ENCODE results near the gene PLXNA4.

GRCh38 chr7:132205509-132205908 is 370.8 kb downstream of the PLXNA4 start:
- TF ChIP-seq CTCF (IDR thresholded peaks at IDR 0.05) (no peak), POLR2AphosphoS5 (IDR thresholded peaks at IDR 0.05; ENCODE audit: low read depth, low read length) (no peak), SIN3A (IDR thresholded peaks at IDR 0.05; ENCODE audit: borderline replicate concordance, insufficient read depth, low read depth, low read length) (no peak)

Measured in Panc1 (cell line).